ENCODE measurements around the gene SETX.
A peak's percentile ranks its signal among the peaks of the same experiment; 100 is the strongest.

SETX gene

DNA sequence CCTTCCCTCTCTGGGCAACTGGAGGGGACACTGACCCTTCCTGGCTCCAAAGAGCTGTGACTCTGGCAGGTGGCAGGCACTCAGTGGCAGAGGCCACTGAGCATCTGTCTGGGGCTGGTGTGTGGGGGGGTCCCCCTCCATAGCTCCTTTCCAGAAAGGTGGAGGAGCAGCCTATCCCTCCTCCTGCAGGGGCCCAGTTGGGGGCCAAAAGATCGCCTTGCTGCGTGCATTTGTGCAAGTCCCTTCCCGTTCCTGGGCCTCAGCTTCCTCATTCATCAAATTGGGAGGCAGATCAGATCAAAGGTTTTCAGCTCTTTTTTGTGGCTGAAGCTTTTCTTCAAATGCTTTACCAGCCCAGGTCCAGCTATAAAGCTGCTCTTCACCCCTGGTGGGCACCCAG is 115.3 kb downstream of the SETX start:
- TF ChIP-seq, protein P1, sequence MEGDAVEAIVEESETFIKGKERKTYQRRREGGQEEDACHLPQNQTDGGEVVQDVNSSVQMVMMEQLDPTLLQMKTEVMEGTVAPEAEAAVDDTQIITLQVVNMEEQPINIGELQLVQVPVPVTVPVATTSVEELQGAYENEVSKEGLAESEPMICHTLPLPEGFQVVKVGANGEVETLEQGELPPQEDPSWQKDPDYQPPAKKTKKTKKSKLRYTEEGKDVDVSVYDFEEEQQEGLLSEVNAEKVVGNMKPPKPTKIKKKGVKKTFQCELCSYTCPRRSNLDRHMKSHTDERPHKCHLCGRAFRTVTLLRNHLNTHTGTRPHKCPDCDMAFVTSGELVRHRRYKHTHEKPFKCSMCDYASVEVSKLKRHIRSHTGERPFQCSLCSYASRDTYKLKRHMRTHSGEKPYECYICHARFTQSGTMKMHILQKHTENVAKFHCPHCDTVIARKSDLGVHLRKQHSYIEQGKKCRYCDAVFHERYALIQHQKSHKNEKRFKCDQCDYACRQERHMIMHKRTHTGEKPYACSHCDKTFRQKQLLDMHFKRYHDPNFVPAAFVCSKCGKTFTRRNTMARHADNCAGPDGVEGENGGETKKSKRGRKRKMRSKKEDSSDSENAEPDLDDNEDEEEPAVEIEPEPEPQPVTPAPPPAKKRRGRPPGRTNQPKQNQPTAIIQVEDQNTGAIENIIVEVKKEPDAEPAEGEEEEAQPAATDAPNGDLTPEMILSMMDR (conservative IDR thresholded peaks at IDR 0.05) = no peak

DNA sequence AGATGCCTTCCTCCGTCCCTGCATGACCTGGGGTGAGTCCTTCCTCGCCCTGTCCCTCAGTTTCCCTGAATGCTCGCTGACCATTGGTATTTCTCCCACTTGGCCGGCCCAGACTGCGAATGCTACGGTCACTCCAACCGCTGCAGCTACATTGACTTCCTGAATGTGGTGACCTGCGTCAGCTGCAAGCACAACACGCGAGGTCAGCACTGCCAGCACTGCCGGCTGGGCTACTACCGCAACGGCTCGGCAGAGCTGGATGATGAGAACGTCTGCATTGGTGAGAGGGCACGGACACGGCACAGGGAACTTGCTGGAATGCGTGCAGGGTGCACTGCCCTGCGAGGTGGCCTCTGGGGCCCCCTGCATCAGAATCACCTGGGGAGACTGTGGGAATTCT is 115.8 kb downstream of the SETX start:
- TF ChIP-seq, protein P1 (conservative IDR thresholded peaks at IDR 0.05) = no peak
- no peak overlapping the region for H3K27ac ChIP-seq

More for the DNA sequence above, 115.3 kb downstream of the SETX start:
- no peak overlapping the region for H3K27ac ChIP-seq

DNA sequence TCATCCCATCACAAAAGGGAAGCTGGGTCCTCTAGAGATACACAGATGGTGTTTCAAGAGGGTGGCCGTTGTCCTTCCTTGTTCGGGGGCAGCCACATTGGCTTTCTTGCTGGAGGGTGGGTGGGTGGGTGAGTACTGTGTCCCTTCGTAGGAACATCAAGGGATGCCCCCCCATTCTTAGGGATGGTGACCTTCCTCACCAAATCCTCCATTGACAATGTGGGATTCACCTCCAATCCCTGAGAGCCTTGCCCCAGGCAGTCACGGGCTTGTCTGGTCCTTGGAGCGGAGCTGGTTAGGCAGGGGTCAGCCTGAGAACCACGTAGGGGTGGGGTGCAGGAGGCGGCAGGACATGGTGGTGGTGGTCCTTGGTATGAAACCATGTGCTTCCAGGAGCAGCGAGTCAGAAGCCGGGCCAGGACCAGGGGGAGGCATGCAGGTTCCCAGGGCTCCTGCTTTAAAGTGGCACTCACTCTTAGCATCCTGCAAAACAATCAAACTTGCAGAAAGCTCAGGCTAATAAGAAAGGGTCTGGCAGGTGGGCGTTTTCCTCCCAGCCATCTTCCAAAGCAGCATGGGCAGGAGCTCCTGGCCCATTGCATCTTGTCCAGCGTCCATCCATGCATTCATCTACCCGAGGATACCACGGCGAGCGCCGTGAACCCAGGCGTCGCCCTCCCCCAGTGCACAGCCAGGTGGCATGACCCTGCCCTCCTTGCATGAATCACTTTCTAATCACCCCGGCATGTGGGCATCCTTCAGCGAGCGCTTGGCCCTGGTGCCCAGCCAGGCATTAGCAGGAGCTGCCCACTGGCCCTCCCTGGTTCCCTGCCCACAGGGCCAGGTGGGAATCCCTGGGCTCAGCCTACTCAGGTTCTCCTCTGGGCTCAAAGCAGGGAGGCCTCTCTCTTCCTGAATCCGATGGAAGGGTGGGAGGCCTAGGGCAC is 116.5 kb downstream of the SETX start:
- TF ChIP-seq, protein P1 (conservative IDR thresholded peaks at IDR 0.05) = no peak
- no peak overlapping the region for H3K27ac ChIP-seq

DNA sequence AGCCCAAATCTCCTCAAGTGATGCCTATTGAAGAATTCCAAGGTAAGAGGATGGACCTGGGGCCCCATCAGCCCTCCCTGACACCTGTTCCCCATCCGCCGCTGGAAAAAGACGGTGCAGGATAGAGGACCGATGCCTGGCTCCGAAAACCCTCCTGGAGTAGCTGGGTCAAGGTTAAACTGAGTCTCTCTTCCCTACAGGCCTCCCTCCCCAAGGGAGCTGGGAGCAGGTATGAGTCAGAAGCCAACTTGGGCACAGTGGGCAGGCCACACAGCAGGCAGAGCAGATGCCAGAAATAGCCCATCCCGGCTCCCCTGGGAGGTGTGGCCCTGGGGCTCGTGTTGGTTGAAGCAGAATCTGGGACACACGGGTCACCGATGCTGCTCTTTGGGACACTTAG is 117.3 kb downstream of the SETX start:
- no peak overlapping the region for H3K27ac ChIP-seq
- TF ChIP-seq, protein P1 (conservative IDR thresholded peaks at IDR 0.05) = no peak

DNA sequence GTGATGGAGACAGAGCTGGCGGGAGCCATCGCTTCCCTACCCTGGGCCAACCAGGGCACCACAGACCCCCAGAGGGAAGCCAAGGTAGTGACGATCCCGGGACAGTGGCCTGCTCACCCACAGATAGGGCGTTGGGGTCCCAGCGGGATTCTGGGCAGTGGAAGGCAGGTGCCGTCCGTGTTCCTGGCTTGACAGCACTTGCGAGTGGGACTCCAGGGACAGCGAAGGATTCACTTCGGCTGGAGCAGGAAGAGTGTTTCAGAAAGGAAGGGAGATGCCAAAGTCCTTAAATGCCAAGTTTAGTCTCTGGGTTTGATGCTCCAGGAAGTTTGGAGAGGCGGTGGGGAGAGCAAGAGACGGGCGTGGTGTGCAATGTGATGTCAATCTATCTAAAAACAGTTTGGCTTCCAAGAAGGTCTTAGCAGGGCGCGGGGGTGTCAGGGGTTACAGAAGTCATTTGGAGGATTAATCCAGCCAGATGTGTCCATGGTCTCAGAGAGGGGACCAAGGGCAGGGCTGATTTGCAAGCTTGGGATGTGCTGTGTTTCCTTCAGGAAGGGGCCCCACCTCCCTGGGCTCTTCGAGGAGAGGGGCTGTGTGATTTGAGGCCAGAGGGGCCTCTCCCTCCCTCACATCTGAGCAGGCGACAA is 118.0 kb downstream of the SETX start:
- TF ChIP-seq, protein P1 (conservative IDR thresholded peaks at IDR 0.05) = peak; percentile 27
- H3K27ac ChIP-seq = no peak overlapping the region

DNA sequence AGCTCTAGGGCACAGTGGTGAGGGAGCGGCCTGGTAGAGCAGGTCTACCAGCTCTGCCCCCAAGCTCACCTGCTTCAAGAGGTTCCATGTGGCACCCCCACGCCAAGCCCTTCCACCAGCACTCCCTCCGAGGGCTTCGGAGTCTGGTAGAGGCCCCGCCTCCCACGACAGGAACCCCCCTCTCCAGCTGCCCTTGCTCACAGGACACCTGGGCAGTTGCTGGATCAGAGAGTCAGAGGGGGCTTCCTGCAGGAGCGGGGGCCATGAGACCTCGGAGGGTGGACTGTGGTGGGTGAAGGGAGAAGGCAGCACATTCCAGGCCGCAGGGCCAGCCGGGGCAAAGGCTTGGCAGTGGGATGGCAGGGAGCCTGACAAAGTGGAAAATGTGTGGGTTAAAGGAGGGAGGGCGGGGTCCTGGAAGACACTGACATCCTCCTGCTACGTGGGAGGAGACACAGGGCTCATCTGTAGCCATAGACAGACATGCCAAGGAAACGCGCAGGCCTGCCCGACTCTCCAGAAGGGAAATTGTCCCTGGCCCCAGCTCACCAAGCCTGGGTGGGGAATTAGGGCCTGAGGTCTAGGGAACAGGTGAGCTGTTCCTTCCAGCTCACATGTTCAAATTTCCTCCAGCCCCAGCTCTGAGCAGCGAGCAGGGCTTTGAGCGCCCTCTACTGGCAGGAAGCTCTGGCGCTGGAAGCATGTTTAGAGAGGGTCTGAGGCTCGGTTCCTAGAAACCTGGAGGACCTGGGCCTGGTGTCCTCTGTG is 118.7 kb downstream of the SETX start:
- H3K27ac ChIP-seq = peak overlapping the region; percentile 26; the same call in 1 of the 2 replicates
- TF ChIP-seq, protein P1 (conservative IDR thresholded peaks at IDR 0.05) = peak; percentile 99

DNA sequence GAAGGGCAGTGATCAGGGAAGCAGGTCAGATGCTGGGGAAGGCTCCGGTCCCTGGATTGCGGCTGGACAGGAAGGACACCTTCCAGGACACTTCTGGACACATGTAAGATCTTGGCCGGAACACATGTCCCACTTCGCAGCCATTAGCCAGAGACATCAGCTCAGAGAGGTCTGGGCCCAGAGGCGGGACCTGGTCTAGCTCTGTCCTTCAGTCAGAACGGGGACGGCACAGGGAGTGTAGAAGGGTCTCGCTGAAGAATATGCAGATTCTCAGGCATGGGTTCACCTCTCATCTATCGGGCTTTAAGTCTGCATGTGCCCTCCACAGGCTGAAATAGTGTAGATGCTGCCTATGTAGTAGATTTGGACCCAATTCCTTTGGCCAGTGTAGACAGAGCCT is 119.7 kb downstream of the SETX start:
- no peak overlapping the region for H3K27ac ChIP-seq
- TF ChIP-seq, protein P1 (conservative IDR thresholded peaks at IDR 0.05) = no peak
